Testis (tissue), 3 donors: Measurements from ENCODE around the gene PHEX. TPM values are rescaled to one million over a fixed set of nuclear protein-coding genes. Genes with fewer than 3 reads are reported as not detected.

Experiments
- DNase-seq: peaks from one replicate; pipeline ENCODE4 v3.0.0-alpha.2; 2019
- H3K27ac ChIP-seq, 2 donors: fragments of 200-600 bp; sonication (generic); one replicate each; pipeline ENCODE4 v1.5.1; 2019
- H3K27me3 ChIP-seq: fragments of 200-600 bp; sonication (generic); one replicate; pipeline ENCODE4 v1.5.1; 2019
- H3K36me3 ChIP-seq: fragments of 200-600 bp; sonication (generic); one replicate; pipeline ENCODE4 v1.5.1; 2017; ENCODE audit warnings: low read depth; ENCODE audit errors: missing control alignments
- H3K4me1 ChIP-seq: fragments of 200-600 bp; sonication (generic); one replicate; pipeline ENCODE4 v1.5.1; 2019
- H3K4me3 ChIP-seq, 2 donors: fragments of 200-600 bp; sonication (generic); one replicate each; pipeline ENCODE4 v1.5.1; 2017 to 2019
- H3K9me3 ChIP-seq: fragments of 200-600 bp; sonication (generic); one replicate; pipeline ENCODE4 v1.5.1; 2017
- CTCF ChIP-seq, 3 experiments: fragments of 450-650 bp in 2 of 3; fragments of 200-600 bp in 1 of 3; sonication (generic) in 1 of 3; IDR thresholded peaks; one replicate each; pipeline ENCODE4 v1.5.1; 2016 to 2019; ENCODE audit warnings: antibody characterized with exemption in 3 of 3, mild to moderate bottlenecking in 2 of 3, moderate library complexity in 1 of 3
- POLR2A ChIP-seq: fragments of 450-650 bp; IDR thresholded peaks from one replicate; pipeline ENCODE4 v1.6.1; 2017; ENCODE audit warnings: antibody characterized with exemption, mild to moderate bottlenecking, moderate library complexity
- WGBS, 2 donors: methylation state at CpG; one replicate each; pipeline ENCODE4 v1.1.5; 2018; 5-methylcytosine and 5-hydroxymethylcytosine counted together
- intact Hi-C: fragments of 100-400 bp; cut with DNase I; formaldehyde crosslinking; loops from one replicate; pipeline ENCODE4 v1.15.1; 2023; ENCODE audit warnings: low total_unique reads
- polyA plus RNA-seq: library from polyadenylated mRNA; stranded (reverse); fragments of 350-450 nt; fragmentation: Illumina TruSeq; extraction: RNeasy Lipid Tissue Mini Kit (QIAGEN cat#74804); gene quantifications from one replicate; pipeline ENCODE4 v1.2.3, GENCODE V29; 2014; ENCODE audit warnings: low read depth, low replicate concordance; ENCODE audit not compliant: insufficient read depth
- total RNA-seq, 2 donors: library from RNA; depleted of rRNA; stranded (reverse); fragments of >200 nt; gene quantifications; one replicate each; pipeline ENCODE4 v1.2.3, GENCODE V29; 2016

Gene PHEX
- total and polyA plus RNA-seq, 3 donors from 2014 or later, result 0.24 to 0.37 (median 0.31) TPM

GRCh38 chrX:22128961-22129360 is 96.8 kb downstream of the PHEX start:
- TF ChIP-seq CTCF (IDR thresholded peaks at IDR 0.05) (no peak), POLR2A (no peak)
- H3K27ac ChIP-seq, result no peak overlapping the region
- H3K4me3 ChIP-seq, result no peak overlapping the region
- 84 to 86% methylated on average over 4 of the region's 4 CpGs for WGBS, 2 donors
- DNase-seq, result no peak
- H3K4me1 ChIP-seq, result no peaks in the 10 kb centered on the region
- H3K36me3 ChIP-seq, result no peaks in the 10 kb centered on the region
- intact Hi-C loops, result no loop called here
- no peaks in the 10 kb centered on the region for H3K9me3 ChIP-seq
- no peaks in the 10 kb centered on the region for H3K27me3 ChIP-seq

- H3K4me3 ChIP-seq, result no peak overlapping the region
- 43 to 60% methylated on average over 4 of the region's 4 CpGs for WGBS, 2 donors
- no peaks in the 10 kb centered on the region for H3K9me3 ChIP-seq
- no peaks in the 10 kb centered on the region for H3K27me3 ChIP-seq
- no peak for DNase-seq
- TF ChIP-seq POLR2A, result no peak
- TF ChIP-seq CTCF (IDR thresholded peaks at IDR 0.05), result no peak
- intact Hi-C loops, result no loop called here
- no peaks in the 10 kb centered on the region for H3K4me1 ChIP-seq
- H3K27ac ChIP-seq, result no peak overlapping the region
- H3K36me3 ChIP-seq, result no peaks in the 10 kb centered on the region
Observed at GRCh38 chrX:22134681-22135080, 102.6 kb downstream of the PHEX start.

GRCh38 chrX:22135171-22135711 is 103.1 kb downstream of the PHEX start:
- DNase-seq, result no peak
- TF ChIP-seq POLR2A (no peak), CTCF (IDR thresholded peaks at IDR 0.05) (no peak)
- no peak overlapping the region for H3K4me3 ChIP-seq
- H3K27me3 ChIP-seq, result no peaks in the 10 kb centered on the region
- intact Hi-C loops, result no loop called here
- H3K27ac ChIP-seq, result no peak overlapping the region
- H3K4me1 ChIP-seq, result no peaks in the 10 kb centered on the region
- no peaks in the 10 kb centered on the region for H3K36me3 ChIP-seq
- no peaks in the 10 kb centered on the region for H3K9me3 ChIP-seq
- WGBS, 2 donors, result 60 to 74% methylated on average over 1 to 4 of the region's 4 CpGs

- Histone ChIP-seq H3K4me1 (no peaks in the 10 kb centered on the region), H3K27me3 (no peaks in the 10 kb centered on the region), H3K4me3 (no peak overlapping the region), H3K27ac (peak overlapping the region in 1 of 2 donors; percentile 14), H3K36me3 (no peaks in the 10 kb centered on the region), H3K9me3 (no peaks in the 10 kb centered on the region)
- intact Hi-C loops, result no loop called here
- DNase-seq, result peak; percentile 23
- TF ChIP-seq CTCF (IDR thresholded peaks at IDR 0.05) (peak; percentile 47 to 72 (median 52)), POLR2A (no peak)
- 9 to 20% methylated on average over 10 to 11 of the region's 11 CpGs for WGBS, 2 donors
Observed at GRCh38 chrX:22135994-22136684, 104.0 kb downstream of the PHEX start.

- H3K9me3 ChIP-seq, result no peaks in the 10 kb centered on the region
- DNase-seq, result no peak
- peak overlapping the region in 1 of 2 donors; percentile 14 for H3K27ac ChIP-seq
- TF ChIP-seq POLR2A, result no peak
- no peaks in the 10 kb centered on the region for H3K36me3 ChIP-seq
- WGBS, 2 donors, result 38 to 42% methylated on average over 5 of the region's 5 CpGs
- no peaks in the 10 kb centered on the region for H3K4me1 ChIP-seq
- no peaks in the 10 kb centered on the region for H3K27me3 ChIP-seq
- intact Hi-C loops, result no loop called here
- H3K4me3 ChIP-seq, result no peak overlapping the region
Observed at GRCh38 chrX:22136711-22137110, 104.6 kb downstream of the PHEX start.
